HL-60/S4 (cell line): ENCODE measurements around the gene MRPL46.
"Not testable (repeated sequence)": the region's sequence is repeated elsewhere in the genome, so short reads cannot be mapped to it uniquely, and the experiment has no call there.

Experiments used
- in situ Hi-C: fragments of 300-500 bp; cut with MboI; formaldehyde crosslinking; loops from 2 replicates; pipeline ENCODE4 v1.14.3; 2022; ENCODE audit warnings: low sequenced_read_pairs

The MRPL46 gene

GRCh38 chr15:88479169-88479568 lies 12.0 kb upstream of the MRPL46 start:
- in situ Hi-C loops: loop anchor here (5.0 kb wide), 1 partner anchor 138 kb away; no protein-coding TSS in a partner anchor

DNA sequence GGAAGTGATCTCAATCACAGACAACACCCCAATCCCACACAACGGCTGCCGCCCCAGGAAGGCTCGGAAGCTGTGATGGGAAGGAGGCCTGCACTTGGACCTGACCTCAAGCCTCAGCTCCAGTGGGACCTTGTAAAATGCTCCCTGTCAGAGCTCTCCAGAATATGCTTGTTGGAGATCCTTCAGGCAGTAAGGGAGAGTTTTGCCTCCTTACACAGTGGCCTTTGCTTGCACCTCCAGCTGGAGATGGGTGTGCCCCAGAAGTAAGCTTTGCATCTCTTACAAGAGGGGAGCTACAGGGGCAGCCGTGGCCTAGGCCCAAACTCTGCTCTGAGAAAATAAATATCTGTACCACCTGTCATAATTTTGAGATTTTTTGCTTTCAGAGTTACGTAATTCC lies 10.7 kb upstream of the MRPL46 start:
- in situ Hi-C loops: loop anchor here (5.0 kb wide), 1 partner anchor 139 kb away; no protein-coding TSS in a partner anchor

DNA sequence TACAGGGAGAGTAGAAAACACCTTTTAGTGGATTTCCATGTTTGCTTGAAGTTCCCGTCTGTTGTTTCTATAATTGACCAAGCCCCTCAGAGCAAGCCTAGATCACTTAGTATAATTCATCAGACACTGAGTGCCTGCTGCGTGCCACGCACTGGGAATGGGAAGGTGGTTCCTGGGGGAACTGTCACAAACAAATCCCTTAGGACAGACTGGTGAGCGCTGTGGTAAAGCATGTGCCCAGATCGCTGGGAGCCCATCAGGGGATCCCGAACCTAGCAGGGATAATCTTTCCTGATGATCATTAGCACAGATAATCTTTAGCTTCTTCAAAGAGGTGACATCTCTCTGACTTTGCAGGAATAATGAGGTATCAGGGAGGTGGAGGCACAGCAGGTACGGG lies 9.9 kb upstream of the MRPL46 start:
- in situ Hi-C loops: loop anchor here (5.0 kb wide), 1 partner anchor 140 kb away; no protein-coding TSS in a partner anchor

DNA sequence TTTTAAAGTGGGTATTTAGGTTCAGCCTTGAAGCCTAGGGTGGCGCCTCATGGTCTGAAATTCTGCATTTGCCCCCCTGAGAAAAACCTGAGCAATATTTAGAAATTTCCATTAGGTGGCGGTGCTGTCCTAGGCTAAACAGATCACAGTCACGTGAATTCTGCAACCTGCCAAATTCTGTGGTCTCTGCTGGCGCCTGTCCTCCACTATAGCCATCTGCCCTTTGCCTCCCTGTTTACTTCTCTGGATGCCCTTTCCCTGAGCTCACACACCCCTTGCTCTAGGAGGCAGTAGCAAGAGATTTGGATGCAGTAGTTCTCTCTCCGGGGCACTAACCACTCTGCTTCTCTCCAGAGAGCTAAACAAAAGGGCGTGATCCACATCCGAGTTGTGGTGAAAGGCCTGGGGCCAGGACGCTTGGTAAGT lies 9.5 kb upstream of the MRPL46 start:
- in situ Hi-C loops: loop anchor here (5.0 kb wide), 1 partner anchor 141 kb away; no protein-coding TSS in a partner anchor

DNA sequence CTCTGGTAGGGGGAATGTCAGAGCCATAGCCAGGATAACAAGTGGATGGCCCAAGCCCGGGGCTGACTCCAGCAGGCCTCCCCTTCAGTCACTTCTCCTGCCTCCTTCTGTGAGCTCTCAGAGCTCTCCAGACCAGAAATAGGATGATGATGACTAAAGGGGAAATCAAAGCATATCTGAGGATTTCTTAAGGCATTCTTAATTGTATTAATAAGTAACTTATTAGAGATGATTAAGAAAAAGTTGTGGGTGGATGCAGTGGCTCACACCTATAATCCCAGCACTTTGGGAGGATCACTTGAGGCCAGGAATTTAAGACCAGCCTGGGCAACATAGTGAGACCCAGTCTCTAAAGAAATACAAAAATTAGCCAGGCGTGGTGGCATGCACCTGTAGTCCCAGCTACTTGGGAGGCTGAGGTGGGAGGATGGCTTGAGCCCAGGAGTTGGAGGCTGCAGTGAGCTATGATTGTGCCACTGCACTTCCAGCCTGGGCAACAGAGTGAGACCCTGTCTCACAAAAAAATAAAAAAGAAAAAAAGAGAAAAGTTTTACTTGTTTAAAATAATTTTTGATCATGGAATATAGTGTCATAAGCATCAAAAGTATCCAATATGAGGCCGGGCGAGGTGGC lies 6.6 kb upstream of the MRPL46 start:
- in situ Hi-C loops: not testable (repeated sequence)

DNA sequence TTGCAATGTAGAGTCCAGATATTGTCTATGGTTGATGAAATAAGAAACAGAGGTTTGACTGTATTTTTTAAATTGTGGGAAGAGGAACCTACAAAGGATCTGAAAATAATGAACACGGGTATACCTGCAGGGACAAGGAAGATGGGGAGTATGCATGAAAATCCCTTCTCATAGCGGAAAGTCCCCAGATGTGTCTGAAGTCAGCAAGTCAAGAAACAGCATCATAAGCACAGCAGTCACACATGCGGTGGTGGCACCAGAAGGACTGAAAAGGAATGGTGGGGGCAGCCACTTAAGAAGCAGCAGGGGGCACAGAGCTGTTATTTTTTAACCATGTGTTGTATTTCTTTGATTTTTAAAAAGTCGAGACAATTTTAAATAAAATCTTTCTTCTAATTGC lies 5.0 kb upstream of the MRPL46 start:
- in situ Hi-C loops: no loop called here

DNA sequence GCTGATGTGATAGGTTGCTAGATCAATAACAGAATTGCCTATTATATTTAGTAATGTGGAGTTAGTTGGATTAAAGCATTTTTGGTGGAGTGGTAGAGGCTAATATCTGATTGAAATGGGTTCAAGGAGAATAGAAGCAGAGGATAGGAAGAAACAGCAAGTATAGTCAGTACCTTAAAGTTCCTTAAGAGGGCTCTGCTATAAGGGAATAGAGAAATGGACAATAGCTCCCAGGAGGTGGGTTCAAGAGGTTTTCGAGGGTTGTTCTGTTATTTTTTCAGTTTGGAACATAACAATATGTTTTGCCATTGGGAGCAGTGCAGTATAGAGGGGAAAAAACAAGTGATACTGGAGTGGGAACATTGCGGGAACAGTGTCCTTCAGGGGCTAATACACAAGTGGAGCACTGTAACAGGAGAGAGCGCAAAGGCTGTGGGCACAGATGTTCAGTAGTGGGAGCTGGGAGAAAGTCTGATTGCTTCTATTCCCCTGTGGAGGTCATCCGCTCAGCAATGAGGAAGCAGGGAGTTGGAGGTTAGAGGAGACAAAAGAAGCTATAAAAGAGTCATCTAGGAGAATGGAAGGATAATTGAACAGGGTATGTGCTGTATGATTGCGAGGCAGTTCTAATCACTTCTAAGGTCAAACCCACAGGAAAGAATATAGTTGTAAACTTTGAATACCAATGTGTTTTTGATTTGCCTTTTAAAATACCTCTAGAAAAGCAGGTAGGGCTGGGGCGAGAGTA lies 3.6 kb upstream of the MRPL46 start:
- in situ Hi-C loops: no loop called here

GRCh38 chr15:88469321-88469720 lies 2.1 kb upstream of the MRPL46 start:
- in situ Hi-C loops: no loop called here

- in situ Hi-C loops: not testable (repeated sequence)
Observed at GRCh38 chr15:88468721-88469120, 1.5 kb upstream of the MRPL46 start.

- in situ Hi-C loops: no loop called here
Observed at GRCh38 chr15:88467935-88468528, 844 bp upstream of the MRPL46 start.

DNA sequence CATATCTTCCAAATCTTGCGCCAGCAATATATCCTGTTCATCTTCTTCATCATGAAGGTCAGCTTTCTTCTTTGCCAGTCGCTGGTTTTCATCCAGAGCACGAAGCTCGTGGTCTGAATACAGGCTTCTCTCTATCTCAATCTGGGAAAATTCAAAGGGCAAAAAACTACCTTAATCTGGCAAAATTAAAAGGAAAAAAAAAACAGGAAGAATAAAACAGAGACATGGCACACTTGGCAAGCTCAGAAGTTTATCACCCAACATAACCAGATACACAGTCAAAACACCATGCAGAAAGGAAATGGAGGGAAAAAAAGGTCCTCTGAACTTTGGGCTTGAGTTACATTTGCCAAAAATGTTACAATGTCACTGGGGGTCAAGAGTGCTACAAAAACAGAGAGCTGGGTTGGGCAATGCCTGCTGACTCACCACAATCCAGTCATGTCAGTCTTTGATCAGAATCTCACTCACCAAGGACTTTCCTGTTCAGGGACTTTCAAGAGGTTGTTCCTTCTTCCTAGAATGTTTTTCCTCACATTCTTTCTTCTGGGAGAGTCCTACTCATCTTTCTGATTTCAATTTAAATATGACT lies 1.5 kb downstream of the MRPL46 start:
- in situ Hi-C loops: no loop called here

GRCh38 chr15:88463870-88464532 lies 3.2 kb downstream of the MRPL46 start:
- in situ Hi-C loops: no loop called here

- in situ Hi-C loops: no loop called here
Observed at GRCh38 chr15:88456733-88457132, 10.5 kb downstream of the MRPL46 start.

DNA sequence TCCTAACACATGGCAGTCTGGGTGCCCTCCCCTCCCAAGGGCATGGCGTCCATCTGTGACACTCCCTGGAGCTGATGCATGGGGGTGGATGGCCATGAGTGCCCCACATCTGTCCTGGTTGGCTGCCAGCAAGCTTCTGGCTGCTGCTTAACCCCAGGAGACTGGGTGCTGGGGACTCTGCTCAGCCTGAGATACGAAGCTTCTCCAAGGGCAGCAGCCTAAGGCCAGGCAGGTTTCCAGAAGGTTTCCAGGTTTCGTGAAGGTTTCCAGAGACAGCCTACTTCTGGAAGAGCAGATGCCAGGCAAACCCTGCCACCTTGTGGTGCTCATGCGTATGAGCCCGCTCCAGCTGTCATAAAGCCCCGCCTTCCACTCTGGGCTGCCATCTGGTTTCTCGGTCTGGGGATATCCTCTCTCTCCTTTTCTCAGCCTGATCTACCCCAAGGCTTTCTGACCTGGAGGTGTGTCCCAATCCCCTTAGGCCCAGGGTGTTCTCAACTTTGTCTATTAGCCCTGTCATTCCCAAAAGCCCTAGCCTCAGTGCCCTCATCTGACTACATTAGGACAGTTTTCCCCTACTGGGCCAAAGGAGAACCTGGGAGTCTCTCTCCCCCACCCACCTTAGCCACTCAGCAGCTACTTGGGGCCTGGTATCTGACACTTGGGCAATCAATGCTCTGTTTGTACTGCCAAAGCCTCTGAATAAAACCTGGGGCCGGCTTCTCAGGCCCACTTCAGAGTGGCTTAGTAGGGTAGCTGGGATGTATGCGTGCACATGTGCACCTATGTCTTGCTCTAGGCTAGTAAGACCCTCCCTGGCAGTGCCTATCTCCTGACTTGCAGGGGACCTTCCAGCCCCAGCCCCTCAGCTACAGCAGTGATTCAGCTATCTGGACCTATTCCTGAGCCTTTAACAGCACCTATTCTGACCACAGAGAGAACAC lies 12.0 kb downstream of the MRPL46 start:
- in situ Hi-C loops: no loop called here

- in situ Hi-C loops: no loop called here
Observed at GRCh38 chr15:88454236-88454635, 13.0 kb downstream of the MRPL46 start.

DNA sequence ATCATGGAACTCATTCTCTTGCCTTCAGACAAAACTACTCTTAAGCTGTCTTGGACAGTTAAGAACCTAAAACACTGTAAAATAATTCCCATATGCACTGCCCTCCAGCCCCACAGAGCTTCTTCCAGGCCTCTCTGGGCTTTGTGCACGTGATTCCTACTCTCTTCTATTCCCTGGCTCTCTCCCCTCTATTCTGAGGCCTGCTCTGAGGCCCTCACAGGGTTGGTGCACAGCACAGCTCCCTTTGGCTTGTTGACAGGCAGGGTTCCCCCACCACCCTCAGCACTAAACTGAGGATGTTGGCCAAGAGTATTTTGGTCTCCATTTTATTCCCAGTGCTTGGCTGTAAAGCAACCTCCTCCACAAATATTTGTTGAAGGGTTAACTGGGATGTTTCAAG lies 13.5 kb downstream of the MRPL46 start:
- in situ Hi-C loops: no loop called here

DNA sequence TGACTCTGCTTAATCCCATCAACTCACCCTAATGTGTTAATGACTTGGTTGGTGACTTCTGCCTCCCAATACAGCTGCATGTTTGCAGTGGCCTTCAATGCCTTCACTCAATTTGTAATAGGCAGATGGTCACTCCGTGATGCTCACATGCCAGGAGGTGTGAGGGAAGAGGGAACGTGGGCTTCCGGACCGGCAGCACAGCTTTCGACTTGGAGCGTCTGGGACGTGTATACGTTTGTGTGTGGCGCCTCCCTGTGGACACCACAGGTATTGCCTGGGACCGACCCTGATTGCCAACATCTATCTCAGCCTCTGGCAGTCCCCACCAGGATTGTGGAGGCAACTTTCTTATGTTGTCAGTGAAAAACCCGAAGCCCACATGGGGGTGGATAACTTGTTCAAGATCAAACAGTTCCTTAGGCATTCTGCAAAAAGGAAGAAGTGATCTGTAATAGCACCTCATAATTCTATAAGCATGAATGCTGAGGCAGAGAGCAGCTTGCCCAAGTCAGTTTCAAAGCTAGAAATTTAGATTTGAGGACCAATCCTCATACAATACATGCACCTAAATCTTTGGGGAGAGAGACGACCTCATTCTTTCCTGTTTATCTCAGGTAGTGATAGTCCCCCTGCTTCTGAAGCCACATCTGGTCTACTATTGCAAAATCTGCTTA lies 16.9 kb downstream of the MRPL46 start:
- in situ Hi-C loops: no loop called here

GRCh38 chr15:88449581-88449980 lies 17.6 kb downstream of the MRPL46 start:
- in situ Hi-C loops: no loop called here

DNA sequence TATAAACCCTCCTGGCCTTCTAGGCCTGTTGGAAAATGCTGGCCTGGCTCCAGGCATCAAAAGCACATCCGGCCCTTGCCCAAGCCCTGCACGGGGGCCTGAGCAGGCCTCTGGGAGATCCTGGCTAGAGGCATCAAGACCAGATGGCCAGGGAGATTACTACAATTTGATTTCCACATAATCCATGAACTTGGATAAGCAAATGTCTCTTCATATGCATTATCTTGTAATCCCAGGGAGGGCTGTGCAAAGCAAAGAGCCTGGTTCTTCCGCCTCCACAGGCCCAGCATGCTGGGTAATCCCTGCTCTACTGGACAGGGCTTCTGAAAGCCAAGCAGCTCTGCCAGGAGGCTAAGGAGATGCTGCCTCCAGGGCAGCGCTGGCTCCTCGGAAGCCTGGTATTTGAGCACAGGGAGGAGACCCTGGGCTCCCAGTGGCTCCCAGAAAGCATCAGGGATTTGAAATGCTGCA lies 18.2 kb downstream of the MRPL46 start:
- in situ Hi-C loops: no loop called here
